Left renal cortex interstitium (tissue), 4 donors: Measurements from ENCODE around the gene FUT3. TPM values are rescaled to one million over a fixed set of nuclear protein-coding genes. Genes with fewer than 3 reads are reported as not detected.
"Not testable (repeated sequence)": the region's sequence is repeated elsewhere in the genome, so short reads cannot be mapped to it uniquely, and the experiment has no call there.

Experiments used
- DNase-seq, 4 donors: peaks; one replicate each; pipeline ENCODE4 v3.0.0-alpha.2; 2013; ENCODE audit warnings: low read depth in 4 of 4, low spot score in 2 of 4, missing footprints in 1 of 4
- polyA plus RNA-seq, 4 donors: library from polyadenylated mRNA; unstranded; fragments of 120-200 nt; gene quantifications; one replicate each; pipeline ENCODE4 v1.2.1, GENCODE V29; 2013; ENCODE audit not compliant: insufficient read length in 4 of 4

Gene FUT3
- polyA plus RNA-seq, 4 donors = 0.32 to 1.3 (median 0.74) TPM

DNA sequence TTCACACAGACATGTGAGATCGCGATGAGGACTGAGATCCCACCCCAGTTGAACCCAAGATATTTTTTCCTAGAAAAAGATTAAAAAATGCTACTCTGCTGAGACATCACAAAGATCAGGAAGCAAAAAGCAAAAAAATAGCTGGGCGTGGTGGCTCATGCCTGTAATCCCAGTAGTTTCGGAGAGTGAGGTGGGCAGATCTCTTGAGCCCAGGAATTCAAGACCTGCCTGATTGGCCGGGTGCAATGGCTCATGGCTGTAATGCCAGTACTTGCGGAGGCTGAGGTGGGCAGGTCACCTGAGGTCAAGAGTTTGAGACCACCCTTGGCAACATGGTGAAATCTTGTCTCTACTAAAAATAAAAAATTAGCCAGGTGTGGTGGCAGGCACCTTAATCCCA is 1.1 kb downstream of the FUT3 start:
- DNase-seq = no peak

DNA sequence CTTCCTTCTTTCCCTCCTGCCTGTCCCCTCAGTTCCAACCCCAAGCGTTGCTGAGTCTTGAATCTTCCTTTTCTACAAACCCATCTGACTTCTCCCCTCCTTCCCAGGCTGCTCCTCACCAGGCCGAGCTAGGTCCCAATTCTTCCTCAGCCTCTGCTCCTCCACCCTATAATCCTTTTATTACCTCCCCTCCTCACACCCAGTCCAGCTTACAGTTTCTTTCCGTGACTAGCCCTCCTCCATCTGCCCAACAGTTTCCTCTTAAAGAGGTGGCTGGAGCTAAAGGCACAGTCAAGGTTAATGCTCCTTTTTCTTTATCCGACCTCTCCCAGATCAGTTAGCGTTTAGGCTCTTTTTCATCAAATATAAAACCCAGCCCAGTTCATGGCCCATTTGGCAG is 2.6 kb downstream of the FUT3 start:
- not testable (repeated sequence) for DNase-seq

DNA sequence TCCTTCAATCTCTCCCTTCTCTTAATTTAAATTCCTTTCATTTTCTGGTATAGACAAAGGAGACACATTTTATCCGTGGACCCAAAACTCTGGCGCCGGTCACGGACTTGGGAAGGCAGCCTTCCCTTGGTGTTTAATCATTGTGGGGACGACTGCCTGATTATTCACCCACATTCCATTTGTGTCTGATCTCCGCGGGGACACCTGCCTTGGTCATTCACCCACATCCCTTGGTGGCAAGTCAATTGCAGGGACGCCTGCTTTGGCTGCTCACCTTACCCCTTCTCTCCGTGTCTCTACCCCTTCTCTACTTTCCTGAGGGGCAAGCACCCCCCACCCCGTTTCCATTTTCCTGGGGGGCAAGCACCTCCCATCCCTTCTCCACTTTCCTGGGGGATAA is 3.4 kb downstream of the FUT3 start:
- not testable (repeated sequence) for DNase-seq

DNA sequence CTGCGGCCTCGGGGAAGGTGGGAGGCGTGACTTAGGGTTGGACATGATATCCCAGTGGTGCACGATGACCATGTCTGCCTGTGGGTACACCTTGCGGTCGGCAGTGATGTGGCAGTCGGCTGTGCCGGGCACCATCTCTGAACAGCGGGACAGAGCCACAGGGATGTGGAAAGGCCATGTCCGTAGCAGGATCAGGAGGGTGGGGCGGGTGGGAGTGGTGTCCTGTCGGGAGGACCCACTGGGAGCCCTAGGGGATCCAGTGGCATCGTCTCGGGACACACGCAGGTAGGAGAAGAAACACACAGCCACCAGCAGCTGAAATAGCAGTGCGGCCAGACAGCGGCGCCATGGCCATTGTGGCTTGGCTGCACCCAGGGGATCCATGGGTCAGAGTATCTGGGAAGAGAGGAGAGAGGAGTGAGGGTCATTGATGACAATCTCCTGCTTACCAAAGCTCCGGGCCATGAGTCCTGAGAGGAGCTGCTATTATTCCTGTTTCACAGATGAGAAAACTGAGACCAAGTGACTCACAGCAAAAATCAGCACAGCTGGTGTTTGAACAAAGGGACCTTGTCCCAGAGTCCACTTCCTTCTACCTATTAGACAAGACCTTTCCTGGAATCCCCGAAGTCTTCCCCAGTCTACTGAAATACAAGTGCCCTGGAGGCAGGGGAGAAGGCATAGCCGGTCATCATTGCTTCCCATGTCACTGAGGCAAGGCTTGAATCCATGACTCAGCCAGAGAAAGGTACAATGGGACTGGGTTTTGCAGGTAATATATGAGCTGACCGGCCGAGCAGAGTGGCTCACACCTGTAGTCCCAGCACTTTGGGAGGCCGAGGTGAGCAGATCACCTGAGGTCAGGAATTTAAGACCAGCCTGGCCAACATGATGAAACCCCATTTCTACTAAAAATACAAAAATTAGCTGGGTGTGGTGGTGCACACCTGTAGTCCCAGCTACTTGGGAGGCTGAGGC is 6.5 kb downstream of the FUT3 start:
- DNase-seq = no peak

DNA sequence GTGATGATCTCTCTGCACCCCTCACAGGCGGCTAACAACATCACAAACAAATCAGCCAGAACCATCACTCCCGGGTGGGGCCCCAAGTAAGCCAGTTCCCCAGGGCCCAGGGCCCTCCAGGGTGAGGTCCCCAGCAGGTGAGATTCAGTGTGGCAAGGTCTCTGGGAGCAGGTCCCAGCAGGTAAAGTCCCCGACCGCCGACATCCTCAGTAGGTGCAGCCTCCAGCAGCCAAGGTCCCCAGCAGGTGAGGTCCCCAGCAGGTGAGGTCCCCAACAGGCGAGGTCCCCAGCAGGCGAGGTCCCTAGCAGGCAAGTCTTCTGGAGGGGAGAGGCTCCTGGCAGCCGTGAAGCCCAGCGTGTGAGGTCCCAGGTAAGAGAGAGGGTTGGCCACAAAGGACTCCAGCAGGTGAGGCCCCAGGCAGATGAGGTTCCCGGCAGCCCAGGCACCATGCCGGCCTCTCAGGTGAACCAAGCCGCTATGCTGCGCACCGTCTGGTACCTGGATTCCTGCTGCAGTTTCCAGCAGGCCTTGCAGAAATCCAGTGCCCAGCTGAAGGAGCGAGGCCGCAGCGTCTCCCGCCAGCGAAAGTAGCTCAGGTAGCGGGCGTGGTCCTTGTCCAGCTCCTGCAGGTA is 7.8 kb downstream of the FUT3 start:
- no peak for DNase-seq

DNA sequence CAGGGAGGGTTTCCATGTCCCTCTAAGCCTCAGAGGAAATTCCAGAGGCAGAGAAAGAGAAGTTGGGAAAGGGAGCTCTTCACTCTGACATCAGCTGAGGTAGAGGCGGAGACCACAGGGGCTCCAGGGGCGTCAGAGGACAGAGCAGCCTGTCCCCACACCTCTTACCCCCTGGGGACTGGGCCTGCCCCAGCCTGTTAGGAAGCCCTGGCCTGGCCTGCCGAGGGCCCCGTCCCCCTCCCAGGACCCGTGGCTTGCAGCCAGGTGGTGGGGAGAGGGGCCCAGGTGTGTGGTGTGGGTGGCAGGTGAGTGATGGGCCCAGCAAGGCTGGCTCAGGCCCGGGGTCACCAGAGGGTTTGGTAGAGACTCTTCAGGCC is 9.5 kb downstream of the FUT3 start:
- not testable (repeated sequence) for DNase-seq

DNA sequence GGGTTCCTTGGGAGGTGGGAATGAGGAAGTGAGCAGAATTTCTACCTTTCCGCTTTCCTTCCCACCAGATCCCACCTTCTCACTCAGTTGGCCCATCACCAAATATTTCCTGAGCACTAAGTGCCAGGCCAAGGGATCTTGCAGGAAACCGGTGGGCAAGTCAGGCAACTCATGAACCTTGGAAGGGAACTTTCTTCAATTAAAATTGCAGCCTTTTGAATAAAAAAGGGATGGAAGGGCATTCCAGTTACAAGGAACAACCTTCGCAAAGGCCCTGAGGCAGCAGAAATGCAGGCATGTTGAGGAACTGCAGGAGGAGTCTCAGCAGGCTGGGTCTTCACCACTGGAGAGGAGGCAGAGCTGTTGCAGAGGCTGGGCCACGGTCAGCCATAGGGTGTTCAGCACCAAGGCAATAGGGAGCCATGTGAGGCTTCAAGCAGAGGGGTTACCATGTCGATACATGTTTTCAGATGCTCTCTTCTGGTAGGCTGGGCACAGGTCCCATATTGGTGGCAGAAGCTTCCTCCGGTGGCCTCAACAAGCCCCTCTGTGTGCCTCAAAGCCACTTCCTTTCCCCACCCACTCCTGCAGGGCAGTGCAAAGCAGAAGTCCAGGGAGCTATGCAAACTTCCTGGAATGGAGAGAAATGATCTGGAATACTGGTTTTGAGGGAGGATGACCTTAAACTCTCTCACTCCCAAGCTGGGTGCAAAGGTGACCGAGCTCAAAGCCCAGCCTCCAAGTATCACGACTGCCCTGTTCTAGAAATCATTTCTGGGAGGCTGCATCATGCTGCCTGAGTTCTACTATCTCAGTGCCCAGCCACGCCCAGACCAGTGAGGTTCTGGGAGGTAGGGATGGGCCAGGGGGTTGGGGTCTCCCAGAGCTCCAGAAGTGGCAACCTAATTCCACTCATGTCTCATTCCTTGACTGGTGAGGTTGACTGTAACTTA is 11.9 kb downstream of the FUT3 start, which contains the start of gene FUT6:
TSS of gene FUT6 (minus strand) at position 638 of the 953 bp plus-strand sequence. CDS start 7,135 bp downstream, outside the sequence.
- DNase-seq = no peak

DNA sequence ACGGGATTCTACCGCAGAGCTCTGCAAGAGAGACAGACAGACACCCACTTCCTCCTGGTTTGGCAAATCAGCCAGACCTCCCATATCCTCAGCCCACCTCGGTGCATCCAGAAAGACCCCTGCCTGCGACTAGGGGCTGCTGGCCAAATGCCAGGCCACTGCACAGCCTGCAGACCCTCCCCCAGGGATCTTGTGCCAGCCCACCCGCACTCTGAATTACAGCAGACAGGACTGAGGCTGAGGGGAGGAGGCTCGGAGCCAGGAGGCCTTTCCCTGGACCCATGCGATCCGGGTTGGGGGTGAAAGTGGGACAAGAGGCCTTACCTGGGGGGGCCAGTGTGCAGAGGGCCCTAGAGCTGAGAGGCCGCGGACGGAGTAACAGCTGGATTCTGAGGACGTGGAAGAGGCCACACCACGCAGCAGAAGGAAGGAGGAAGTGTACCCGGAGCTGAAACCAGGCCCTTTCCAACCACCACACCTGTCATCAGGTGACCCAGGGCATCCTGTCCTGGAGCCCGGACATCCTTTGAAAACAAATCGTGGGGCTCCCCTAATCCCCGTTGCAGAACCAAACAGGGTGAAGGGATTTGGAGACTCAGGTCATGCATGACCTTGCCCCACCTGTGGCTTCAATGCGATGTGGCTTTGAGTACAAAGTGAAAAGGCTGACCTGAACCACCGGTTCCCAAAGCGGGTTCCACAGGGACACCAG is 12.7 kb downstream of the FUT3 start:
- DNase-seq = no peak

DNA sequence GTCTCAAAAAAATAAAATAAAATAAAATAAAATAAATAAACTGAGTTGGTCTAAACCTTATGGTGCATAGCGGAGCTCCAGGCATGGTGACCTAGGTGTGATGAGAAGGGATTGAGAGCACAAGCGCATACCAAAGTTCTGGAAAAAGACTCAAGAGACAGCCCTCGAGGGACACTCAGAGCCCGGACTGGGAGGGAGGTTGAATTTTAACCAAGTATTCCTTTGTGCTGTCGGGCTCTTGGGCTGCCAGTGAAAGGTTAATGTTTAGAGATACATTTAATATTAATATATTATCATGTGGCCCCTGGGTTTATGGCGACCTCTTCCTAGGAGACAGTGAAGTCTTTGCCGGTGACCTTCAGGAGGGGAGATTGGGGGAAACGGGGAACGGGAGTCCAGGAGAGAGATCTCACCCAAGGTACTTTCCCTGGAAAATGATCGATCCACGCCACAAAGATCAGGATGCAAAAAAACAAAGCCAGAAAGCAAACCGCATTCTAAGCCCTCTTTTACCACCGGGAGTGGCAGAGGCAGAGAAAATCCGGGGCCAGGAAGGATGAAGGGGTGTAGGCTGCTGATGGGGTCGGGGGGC is 13.4 kb downstream of the FUT3 start:
- DNase-seq = no peak

DNA sequence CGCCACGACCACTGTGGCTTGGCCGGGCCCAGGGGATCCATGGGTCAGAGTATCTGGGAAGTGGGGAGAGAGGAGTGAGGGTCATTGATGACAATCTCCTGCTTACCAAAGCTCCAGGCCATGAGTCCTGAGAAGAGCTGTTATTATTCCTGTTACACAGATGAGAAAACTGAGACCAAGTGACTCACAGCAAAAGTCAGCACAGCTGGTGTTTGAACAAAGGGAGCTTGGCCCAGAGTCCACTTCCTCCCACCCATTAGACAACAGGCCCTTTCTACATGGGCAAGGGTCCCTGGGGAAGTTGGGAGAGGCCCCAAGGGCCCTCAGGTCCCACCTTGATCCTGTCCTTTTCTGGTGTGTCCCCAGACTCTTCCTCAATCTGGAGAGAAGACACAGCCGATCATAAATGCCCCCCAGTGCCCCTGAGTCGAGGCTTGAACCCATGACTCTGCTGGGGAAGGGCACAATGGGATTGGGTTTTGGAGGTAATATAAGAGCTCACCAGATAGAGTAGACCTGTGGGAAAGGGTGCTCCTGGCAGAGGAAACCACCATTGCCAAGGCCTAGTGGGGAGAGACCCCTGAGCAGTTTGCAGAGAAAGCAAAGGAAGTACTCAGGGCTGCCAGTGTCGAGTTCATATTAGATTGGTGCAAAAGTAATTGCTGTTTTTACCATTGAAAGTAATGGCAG is 18.6 kb downstream of the FUT3 start:
- DNase-seq = no peak

DNA sequence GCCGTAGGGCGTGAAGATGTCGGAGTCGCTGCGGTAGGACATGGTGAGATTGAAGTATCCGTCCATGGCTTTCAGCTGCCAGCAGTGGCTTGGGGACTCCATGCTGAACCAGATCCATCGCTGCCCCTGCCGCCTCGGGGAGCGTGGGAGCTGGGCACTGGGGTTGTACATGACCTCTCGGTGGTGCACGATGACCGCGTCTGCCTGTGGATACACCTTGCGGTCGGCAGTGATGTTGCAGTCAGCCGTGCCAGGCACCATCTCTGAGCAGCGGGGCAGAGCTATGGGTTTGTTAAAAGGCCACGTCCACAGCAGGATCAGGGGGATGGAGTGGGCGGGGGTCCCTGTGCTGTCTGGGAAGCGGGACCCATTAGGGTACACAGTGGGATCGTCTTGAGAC is 19.2 kb downstream of the FUT3 start:
- no peak for DNase-seq

DNA sequence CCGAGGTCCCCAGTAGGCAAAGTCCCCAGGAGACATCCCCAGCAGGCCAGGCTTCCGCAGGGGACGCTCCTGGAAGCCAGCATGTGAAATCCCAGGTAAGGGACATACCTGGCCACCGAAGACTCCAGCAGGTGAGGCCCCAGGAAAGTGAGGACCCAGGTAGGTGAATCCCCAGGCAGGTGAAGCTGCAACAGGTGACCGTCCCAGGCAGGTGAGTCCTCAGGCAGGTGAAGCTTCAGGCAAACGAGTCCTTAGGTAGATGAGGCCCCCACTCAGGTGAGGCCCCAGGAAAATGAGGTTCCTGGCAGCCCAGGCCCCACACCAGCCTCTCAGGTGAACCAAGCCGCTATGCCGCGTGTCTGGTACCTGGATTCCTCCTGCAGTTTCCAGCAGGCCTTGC is 20.1 kb downstream of the FUT3 start:
- no peak for DNase-seq

DNA sequence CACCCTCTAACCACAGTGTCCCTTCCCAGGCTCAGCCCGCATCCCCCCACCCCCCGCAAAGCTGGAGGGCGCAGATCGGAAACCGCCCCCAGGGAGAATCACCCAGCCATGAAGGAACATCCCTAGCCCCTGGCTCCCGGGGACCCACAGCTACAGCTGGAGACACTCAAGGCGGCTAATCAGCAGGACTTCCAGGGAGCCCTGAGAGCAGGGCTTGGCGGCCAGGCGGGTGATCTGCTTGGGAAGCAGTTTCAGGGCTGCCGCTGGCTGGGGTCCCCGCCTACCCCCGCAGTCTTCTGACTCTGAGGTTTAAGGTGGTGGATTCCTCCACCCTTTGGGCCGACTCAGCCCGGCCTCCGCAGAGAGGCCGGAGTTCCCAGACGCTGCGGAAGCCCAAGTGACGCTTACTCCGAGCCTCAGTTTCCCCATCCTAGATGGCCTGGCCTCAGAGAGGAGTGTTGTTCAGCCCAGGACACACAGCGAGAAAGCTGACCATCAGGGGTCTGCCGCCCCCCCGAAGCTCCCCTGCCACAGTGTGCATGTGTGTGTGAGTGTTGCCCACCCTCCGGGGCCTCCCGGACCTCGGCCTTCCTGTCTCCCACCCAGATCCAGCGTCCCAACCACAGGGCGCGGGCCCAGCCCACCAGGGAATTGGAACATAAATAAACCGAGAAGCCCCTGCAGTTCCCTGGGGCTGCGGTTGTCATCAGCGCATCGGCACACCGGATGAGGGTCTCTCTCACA is 21.5 kb downstream of the FUT3 start:
- no peak for DNase-seq

DNA sequence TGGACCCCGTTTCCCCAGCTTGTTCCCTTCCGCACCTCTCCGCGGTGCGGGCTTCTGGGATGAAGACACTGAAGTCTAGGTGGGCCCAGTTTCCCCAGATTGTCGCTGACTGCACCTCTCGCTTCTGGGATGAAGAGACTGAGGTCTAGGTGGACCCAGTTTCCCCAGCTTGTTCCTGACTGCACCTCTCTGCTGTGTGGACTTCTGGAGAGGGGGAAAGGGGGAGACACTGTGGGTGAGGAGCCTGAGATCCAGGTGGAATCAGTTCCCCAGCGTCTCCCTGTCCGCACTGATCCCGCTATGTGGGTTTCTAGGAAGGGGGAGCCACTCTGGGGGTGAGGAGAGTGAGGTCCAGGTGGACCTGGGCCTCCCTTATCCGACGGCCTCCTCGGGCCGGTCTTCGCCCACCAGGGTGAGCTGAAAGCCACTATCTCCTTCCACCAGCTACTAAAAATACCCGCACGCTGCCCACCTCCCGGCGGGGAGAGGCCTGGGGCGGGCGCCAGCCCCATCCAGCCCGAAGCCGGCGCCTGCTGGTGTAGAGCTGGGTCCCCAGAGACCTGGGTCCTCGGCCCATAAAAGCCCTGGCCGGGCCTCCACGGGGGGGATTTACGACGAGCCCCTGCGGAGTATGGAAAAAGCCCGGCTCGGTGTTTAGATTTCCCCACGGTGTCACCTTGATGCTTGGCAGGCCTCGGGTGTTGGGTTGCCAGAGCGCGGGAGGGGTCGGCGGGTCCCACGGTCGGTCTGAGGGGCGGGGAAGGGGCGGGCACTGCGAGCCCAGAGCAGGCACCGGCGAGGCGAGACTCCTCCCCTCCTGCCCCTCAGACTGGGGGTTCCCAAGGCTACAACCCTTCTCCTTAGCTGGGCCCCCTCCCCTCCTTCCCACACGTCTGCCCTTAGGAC is 22.3 kb downstream of the FUT3 start:
- DNase-seq = peak in 3 of 4 donors; percentile 59 to 74 (median 71)

DNA sequence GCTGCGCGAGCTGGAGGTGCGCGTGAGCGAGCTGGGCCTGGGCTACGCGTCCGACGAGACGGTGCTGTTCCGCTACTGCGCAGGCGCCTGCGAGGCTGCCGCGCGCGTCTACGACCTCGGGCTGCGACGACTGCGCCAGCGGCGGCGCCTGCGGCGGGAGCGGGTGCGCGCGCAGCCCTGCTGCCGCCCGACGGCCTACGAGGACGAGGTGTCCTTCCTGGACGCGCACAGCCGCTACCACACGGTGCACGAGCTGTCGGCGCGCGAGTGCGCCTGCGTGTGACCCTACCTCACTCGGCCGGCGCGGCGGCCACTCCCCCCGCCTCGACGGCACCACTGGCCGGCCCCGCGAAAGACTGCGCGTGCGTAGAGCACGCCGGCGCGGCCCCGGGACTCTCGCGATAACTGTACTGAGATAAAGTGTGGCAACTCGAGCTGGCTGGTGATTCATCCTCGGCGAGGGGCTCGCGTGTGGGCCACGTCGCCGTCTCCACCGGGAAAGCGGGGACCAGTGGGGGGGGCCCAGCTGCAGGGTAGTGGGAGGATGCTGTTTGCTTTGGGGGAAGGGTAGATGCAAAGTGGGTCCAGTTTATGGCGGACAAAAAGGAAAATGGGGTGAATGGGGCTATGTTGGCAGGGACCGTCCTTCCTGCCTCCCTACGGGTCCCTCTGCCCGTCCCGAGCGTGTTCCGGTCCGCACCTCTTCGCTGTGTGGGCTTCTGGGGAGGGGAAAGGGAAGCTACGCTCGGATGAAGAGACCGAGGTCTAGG is 23.2 kb downstream of the FUT3 start:
- DNase-seq = peak in 3 of 4 donors; percentile 82 to 91 (median 91)

DNA sequence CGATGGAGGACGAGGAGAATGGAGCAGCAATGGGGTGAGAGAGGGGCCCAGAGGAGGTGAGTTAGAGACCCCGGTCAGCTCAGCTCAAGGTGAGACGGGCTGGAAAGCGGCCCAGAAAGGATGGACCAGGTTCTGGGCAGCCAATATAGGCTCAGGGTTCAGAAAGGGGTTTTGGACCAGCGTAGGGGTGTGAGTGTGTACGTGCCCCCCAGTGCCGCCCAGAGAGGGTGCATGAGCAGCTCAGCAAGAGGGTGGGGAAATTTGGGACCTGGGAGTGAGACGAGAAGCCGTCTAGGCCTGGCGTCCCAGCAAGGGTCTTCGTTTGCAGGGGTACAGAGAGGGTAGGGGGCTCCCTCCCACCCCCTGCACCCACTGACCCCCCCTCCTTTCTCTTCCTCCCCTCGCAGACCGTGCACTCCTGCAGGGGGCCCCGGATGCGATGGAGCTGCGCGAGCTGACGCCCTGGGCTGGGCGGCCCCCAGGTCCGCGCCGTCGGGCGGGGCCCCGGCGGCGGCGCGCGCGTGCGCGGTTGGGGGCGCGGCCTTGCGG is 23.8 kb downstream of the FUT3 start:
- no peak for DNase-seq
